Activated naive CD8-positive, alpha-beta T cell treated with anti-CD3 and anti-CD28 coated beads, Interleukin-2, amount 50 U/mL, for 24 hours (primary cell): ENCODE results near the gene TMEM214.

Source experiments
- ATAC-seq: fragments of 150-1000 bp; cut with Tn5 transposase; one replicate; pipeline ENCODE4 v1.10.0; 2021
- DNase-seq: peaks from one replicate; pipeline ENCODE4 v3.0.0; 2021
- H3K27ac Mint-ChIP-seq: one replicate; pipeline ENCODE4 v1.8.0; 2021; ENCODE audit warnings: mild to moderate bottlenecking, mixed read lengths
- H3K27me3 Mint-ChIP-seq: one replicate; pipeline ENCODE4 v1.8.0; 2021; ENCODE audit warnings: mixed read lengths
- H3K36me3 Mint-ChIP-seq: one replicate; pipeline ENCODE4 v1.8.0; 2021; ENCODE audit warnings: low read depth, mixed read lengths
- H3K4me1 Mint-ChIP-seq: one replicate; pipeline ENCODE4 v1.8.0; 2021; ENCODE audit warnings: mixed read lengths
- H3K4me3 Mint-ChIP-seq: one replicate; pipeline ENCODE4 v1.8.0; 2021; ENCODE audit warnings: mild to moderate bottlenecking, moderate library complexity, mixed read lengths
- H3K9me3 Mint-ChIP-seq: one replicate; pipeline ENCODE4 v1.8.0; 2021; ENCODE audit warnings: mixed read lengths

TMEM214 gene

GRCh38 chr2:27032495-27033252 lies at the start of gene TMEM214:
TMEM214 (plus strand) TSS chr2:27032965; CDS start chr2:27033016, 51 bp downstream.
- Mint-ChIP-seq H3K4me3 (peak within 1 kb of the TSS; percentile 95), H3K27ac (peak within 1 kb of the TSS; percentile 91), H3K36me3 (peaks cover 35% of the 10 kb centered on the region), H3K4me1 (peaks cover 28% of the 10 kb centered on the region), H3K27me3 (no peaks in the 10 kb centered on the region), H3K9me3 (no peaks in the 10 kb centered on the region)
- ATAC-seq (peak; percentile 99), DNase-seq (peak; percentile 86)

DNA sequence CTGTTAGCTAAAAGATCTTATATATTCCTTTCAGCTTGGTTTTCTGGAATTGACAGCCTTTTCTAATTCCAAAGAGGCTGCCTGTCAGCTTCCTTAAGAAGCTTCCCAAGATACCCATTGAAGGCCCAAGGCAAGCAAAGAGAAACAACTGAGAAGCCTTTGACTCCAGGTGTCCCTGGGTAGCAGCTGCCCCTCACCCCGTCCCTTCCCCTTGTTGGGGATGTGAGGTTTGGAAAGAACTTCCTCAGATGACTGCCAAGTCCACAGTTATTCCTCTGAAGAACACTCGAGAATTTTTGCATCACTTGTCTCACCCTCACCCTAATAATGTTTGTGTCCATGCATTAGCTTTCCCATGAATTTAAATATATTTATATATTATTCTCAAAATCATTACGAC lies 49.0 kb upstream of the TMEM214 start:
- Mint-ChIP-seq H3K27me3 (no peaks in the 10 kb centered on the region), H3K36me3 (no peaks in the 10 kb centered on the region), H3K27ac (no peak overlapping the region), H3K4me3 (no peak overlapping the region), H3K4me1 (no peaks in the 10 kb centered on the region), H3K9me3 (no peaks in the 10 kb centered on the region)
- DNase-seq (no peak), ATAC-seq (no peak)

DNA sequence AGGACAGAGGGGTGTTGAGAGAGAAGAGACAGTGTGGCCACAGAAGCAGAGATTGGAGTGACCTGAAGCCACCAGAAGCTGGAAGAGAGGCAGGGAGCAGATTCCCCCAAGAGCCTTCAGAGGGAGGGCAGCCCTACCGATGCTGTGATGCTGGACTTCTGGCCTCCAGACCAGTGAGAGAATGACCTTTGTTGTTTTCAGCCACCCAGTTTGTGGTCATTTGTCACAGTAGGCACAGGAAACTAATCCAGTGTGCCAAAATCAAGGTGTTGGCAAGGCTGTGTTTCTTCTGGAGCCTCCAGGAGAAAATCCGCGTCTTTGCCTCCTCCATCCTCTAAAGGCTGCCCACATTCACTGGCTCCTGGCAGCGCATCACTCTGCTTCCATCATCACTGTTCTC lies 47.0 kb upstream of the TMEM214 start:
- Mint-ChIP-seq H3K9me3 (no peaks in the 10 kb centered on the region), H3K27ac (no peak overlapping the region)

DNA sequence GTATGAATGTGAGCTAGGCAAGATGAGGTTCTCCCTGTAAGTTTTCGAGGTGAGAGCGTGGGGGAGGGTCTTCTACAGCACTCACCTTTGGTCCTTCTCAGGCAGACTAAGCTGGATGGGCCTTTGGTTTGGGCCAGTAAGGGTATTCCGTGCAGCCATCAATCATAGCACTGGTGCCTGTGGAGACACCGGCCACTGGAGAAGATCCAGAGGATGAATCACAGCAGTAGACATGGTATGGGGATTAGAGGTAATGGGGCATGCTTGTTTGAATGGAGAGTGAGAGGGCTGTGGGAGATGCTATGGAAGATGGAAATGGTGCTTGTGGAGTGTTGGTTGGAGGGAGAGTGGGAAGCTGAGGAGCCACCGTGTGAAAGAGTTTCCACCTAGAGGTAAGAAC lies 46.2 kb upstream of the TMEM214 start:
- DNase-seq: no peak
- Mint-ChIP-seq H3K27me3 (no peaks in the 10 kb centered on the region), H3K4me3 (no peak overlapping the region), H3K9me3 (no peaks in the 10 kb centered on the region), H3K36me3 (no peaks in the 10 kb centered on the region), H3K4me1 (no peaks in the 10 kb centered on the region), H3K27ac (no peak overlapping the region)
- no peak for ATAC-seq

More for the DNA sequence above, 47.0 kb upstream of the TMEM214 start:
- Mint-ChIP-seq H3K36me3 (no peaks in the 10 kb centered on the region), H3K4me1 (no peaks in the 10 kb centered on the region), H3K27me3 (no peaks in the 10 kb centered on the region), H3K4me3 (no peak overlapping the region)
- ATAC-seq (no peak), DNase-seq (no peak)

DNA sequence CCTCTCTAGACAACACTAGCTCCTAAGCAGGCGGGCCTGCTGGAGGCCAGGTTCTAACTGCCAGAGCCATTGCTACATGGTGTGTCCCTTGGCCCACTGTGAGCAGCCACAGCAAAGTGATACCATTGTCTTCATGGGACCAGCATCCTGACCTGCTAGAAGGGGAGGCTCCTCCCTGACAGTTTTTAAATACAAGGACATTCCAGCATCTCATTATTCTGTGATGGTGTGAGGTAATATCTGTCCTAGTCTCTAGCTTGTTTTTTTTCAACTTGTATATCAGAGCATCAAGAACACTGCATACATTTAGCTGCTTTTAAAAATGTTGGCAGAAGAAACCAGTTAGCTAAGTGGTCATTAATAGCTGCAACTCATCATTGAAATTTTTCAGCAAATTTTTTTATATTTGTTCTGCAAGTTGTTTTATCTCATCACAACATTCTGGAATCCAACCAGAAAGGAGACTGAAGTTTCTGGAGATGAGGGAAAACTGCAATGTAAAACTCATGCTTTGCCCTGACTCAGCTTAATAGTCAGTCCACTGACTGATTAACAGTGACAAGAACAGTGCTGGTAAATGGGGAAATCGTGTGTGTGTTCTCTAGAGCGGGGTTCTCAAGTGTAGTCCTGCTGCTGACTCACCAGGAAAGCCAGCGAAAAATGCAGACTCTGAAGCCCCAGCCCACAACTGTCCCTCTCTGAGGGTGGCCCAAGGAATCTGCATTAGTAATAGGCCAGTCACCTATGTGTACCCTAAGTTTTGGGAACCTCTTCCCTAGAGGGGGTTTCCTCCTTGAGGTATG lies 44.5 kb upstream of the TMEM214 start:
- no peaks in the 10 kb centered on the region for H3K9me3 Mint-ChIP-seq
- H3K36me3 Mint-ChIP-seq: no peaks in the 10 kb centered on the region
- H3K4me1 Mint-ChIP-seq: no peaks in the 10 kb centered on the region
- no peak overlapping the region for H3K4me3 Mint-ChIP-seq
- no peaks in the 10 kb centered on the region for H3K27me3 Mint-ChIP-seq
- ATAC-seq (no peak), DNase-seq (no peak)
- H3K27ac Mint-ChIP-seq: no peak overlapping the region

DNA sequence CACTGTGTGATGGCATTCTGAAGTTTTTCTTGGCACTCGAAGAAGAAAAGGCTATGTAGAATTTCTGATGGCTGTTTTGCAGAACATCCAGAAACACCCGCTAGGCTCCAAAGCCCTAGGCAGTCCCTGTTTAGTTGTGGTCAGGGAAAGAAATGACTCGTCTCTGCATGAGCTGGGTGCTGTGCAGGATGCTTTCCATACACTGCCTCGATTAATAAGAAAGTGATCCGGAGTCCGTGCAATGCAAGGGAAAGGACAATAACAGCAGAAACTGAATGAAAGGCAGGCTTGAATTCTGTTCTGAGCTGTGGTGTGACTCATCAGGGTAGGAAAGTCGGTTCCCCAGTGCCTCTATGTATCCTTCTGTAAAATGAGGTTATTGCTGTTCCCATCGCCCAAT lies 43.6 kb upstream of the TMEM214 start:
- H3K4me1 Mint-ChIP-seq: no peaks in the 10 kb centered on the region
- no peaks in the 10 kb centered on the region for H3K9me3 Mint-ChIP-seq
- no peaks in the 10 kb centered on the region for H3K27me3 Mint-ChIP-seq
- DNase-seq (no peak), ATAC-seq (no peak)
- H3K27ac Mint-ChIP-seq: no peak overlapping the region
- no peak overlapping the region for H3K4me3 Mint-ChIP-seq
- no peaks in the 10 kb centered on the region for H3K36me3 Mint-ChIP-seq

DNA sequence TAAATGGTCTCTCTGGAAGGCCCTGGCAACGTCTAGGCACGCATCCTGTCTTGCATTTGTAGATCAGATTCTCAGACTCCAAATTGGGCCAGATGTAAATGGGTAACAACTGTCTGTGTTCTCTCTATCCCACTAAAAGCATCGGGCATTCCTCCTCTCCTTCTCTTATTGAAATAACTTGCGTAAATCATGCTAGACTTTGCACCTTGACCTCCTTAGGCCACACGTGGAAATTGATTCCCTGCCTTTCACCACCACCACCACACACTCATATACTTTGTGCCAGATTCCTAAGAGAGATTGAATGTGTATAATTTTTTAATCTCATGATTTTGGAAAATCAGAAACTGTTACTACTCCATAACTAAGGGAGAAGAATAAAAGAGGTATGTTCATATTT lies 41.0 kb upstream of the TMEM214 start:
- DNase-seq (no peak), ATAC-seq (no peak)
- Mint-ChIP-seq H3K27ac (no peak overlapping the region), H3K4me1 (no peaks in the 10 kb centered on the region), H3K27me3 (no peaks in the 10 kb centered on the region), H3K4me3 (no peak overlapping the region), H3K9me3 (no peaks in the 10 kb centered on the region), H3K36me3 (no peaks in the 10 kb centered on the region)

GRCh38 chr2:26993768-26994167 lies 39.0 kb upstream of the TMEM214 start:
- Mint-ChIP-seq H3K27me3 (peaks cover under 1% of the 10 kb centered on the region), H3K4me1 (no peaks in the 10 kb centered on the region), H3K36me3 (no peaks in the 10 kb centered on the region), H3K9me3 (no peaks in the 10 kb centered on the region), H3K4me3 (no peak overlapping the region), H3K27ac (no peak overlapping the region)
- ATAC-seq (no peak), DNase-seq (no peak)

GRCh38 chr2:26994983-26995382 lies 37.8 kb upstream of the TMEM214 start:
- no peaks in the 10 kb centered on the region for H3K36me3 Mint-ChIP-seq
- DNase-seq (no peak), ATAC-seq (no peak)
- no peak overlapping the region for H3K27ac Mint-ChIP-seq
- H3K4me3 Mint-ChIP-seq: no peak overlapping the region
- H3K27me3 Mint-ChIP-seq: peaks cover 5% of the 10 kb centered on the region
- H3K9me3 Mint-ChIP-seq: no peaks in the 10 kb centered on the region
- H3K4me1 Mint-ChIP-seq: no peaks in the 10 kb centered on the region

DNA sequence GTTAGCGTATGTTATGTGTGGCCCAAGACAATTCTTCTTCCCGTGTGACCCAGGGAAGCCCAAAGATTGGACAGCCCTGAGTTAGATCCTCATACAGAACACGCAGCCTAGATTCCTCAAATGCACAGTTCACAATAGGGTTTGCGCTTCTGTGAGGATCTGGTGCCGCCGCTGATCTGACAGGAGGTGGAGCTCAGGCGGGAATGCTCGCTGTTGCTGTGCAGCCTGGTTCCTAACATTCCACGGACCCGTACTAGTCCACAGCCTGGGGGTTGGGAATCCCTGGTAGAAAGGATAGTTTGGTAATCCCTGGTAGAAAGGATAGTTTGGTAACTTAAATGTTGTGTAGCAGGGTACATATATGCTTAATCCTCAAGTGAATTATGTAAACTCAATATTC lies 35.4 kb upstream of the TMEM214 start:
- no peak for DNase-seq
- Mint-ChIP-seq H3K27me3 (peaks cover 5% of the 10 kb centered on the region), H3K27ac (no peak overlapping the region), H3K36me3 (no peaks in the 10 kb centered on the region), H3K4me3 (no peak overlapping the region), H3K9me3 (no peaks in the 10 kb centered on the region), H3K4me1 (no peaks in the 10 kb centered on the region)
- no peak for ATAC-seq

- Mint-ChIP-seq H3K9me3 (no peaks in the 10 kb centered on the region), H3K27ac (no peak overlapping the region), H3K36me3 (no peaks in the 10 kb centered on the region), H3K4me1 (no peaks in the 10 kb centered on the region), H3K4me3 (no peak overlapping the region), H3K27me3 (peaks cover 5% of the 10 kb centered on the region)
- DNase-seq: no peak
- no peak for ATAC-seq
Observed at GRCh38 chr2:26998323-26998722, 34.4 kb upstream of the TMEM214 start.

DNA sequence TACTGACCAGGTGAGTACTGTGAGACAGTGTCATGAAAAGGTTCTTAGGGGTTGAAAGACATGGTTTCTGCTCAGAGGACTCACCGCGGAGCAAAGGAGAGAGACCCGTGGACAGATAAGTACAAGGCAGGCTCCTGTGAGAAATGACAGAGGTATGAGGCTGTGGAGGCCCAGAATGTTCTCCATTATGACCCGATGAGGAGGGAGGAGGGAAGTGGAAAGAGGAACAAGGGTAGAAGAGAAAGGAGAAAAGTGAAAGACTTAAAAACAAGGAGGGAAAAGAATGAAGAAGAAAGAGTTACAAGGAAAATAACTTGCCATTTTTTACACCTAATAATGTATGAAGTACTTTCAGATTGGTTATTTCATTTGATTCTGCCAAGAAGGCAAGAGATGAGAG lies 32.5 kb upstream of the TMEM214 start:
- DNase-seq (no peak), ATAC-seq (no peak)
- Mint-ChIP-seq H3K27me3 (peaks cover 7% of the 10 kb centered on the region), H3K4me1 (no peaks in the 10 kb centered on the region), H3K9me3 (no peaks in the 10 kb centered on the region), H3K27ac (no peak overlapping the region), H3K4me3 (no peak overlapping the region), H3K36me3 (no peaks in the 10 kb centered on the region)

GRCh38 chr2:27000995-27001394 lies 31.8 kb upstream of the TMEM214 start:
- Mint-ChIP-seq H3K27ac (no peak overlapping the region), H3K4me3 (no peak overlapping the region), H3K27me3 (peaks cover 7% of the 10 kb centered on the region), H3K36me3 (no peaks in the 10 kb centered on the region), H3K4me1 (no peaks in the 10 kb centered on the region), H3K9me3 (no peaks in the 10 kb centered on the region)
- DNase-seq (no peak), ATAC-seq (no peak)

DNA sequence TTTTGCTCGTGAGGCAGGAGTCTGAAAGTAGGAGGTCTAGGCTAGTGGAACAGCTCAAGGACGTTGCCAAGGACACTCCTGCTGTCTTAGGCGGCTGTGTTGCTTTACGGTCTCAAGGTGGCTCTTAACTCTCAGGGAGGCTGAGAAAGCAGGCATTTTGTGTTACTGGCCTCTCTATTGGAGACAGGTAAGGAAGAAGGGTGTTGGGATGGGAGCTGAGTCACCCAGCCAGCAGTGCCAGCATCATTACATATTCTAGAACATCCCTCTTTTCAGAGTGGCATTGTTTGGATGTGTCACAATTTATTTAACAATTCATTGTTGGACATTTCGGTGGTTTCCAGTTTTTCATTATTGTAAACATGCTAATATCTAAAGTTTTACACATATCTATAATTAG lies 30.8 kb upstream of the TMEM214 start:
- H3K36me3 Mint-ChIP-seq: no peaks in the 10 kb centered on the region
- no peaks in the 10 kb centered on the region for H3K9me3 Mint-ChIP-seq
- ATAC-seq: no peak
- no peak overlapping the region for H3K27ac Mint-ChIP-seq
- H3K4me1 Mint-ChIP-seq: no peaks in the 10 kb centered on the region
- DNase-seq: no peak
- peaks cover 7% of the 10 kb centered on the region for H3K27me3 Mint-ChIP-seq
- H3K4me3 Mint-ChIP-seq: no peak overlapping the region

- no peak overlapping the region for H3K4me3 Mint-ChIP-seq
- no peaks in the 10 kb centered on the region for H3K36me3 Mint-ChIP-seq
- ATAC-seq (no peak), DNase-seq (no peak)
- no peaks in the 10 kb centered on the region for H3K9me3 Mint-ChIP-seq
- H3K4me1 Mint-ChIP-seq: no peaks in the 10 kb centered on the region
- H3K27me3 Mint-ChIP-seq: peaks cover 7% of the 10 kb centered on the region
- no peak overlapping the region for H3K27ac Mint-ChIP-seq
Observed at GRCh38 chr2:27003007-27003406, 29.8 kb upstream of the TMEM214 start.
